Testis (tissue), 3 donors: ENCODE data around the gene C5. TPM values are rescaled to one million over a fixed set of nuclear protein-coding genes. Genes with fewer than 3 reads are reported as not detected.

Experiments
- DNase-seq: peaks from one replicate; pipeline ENCODE4 v3.0.0-alpha.2; 2019
- H3K27ac ChIP-seq, 2 donors: fragments of 200-600 bp; sonication (generic); one replicate each; pipeline ENCODE4 v1.5.1; 2019
- H3K27me3 ChIP-seq: fragments of 200-600 bp; sonication (generic); one replicate; pipeline ENCODE4 v1.5.1; 2019
- H3K36me3 ChIP-seq: fragments of 200-600 bp; sonication (generic); one replicate; pipeline ENCODE4 v1.5.1; 2017; ENCODE audit warnings: low read depth; ENCODE audit errors: missing control alignments
- H3K4me1 ChIP-seq: fragments of 200-600 bp; sonication (generic); one replicate; pipeline ENCODE4 v1.5.1; 2019
- H3K4me3 ChIP-seq, 2 donors: fragments of 200-600 bp; sonication (generic); one replicate each; pipeline ENCODE4 v1.5.1; 2017 to 2019
- H3K9me3 ChIP-seq: fragments of 200-600 bp; sonication (generic); one replicate; pipeline ENCODE4 v1.5.1; 2017
- POLR2A ChIP-seq: fragments of 450-650 bp; IDR thresholded peaks from one replicate; pipeline ENCODE4 v1.6.1; 2017; ENCODE audit warnings: antibody characterized with exemption, mild to moderate bottlenecking, moderate library complexity
- WGBS, 2 donors: methylation state at CpG; one replicate each; pipeline ENCODE4 v1.1.5; 2018; 5-methylcytosine and 5-hydroxymethylcytosine counted together
- intact Hi-C: fragments of 100-400 bp; cut with DNase I; formaldehyde crosslinking; loops from one replicate; pipeline ENCODE4 v1.15.1; 2023; ENCODE audit warnings: low total_unique reads
- polyA plus RNA-seq: library from polyadenylated mRNA; stranded (reverse); fragments of 350-450 nt; fragmentation: Illumina TruSeq; extraction: RNeasy Lipid Tissue Mini Kit (QIAGEN cat#74804); gene quantifications from one replicate; pipeline ENCODE4 v1.2.3, GENCODE V29; 2014; ENCODE audit warnings: low read depth, low replicate concordance; ENCODE audit not compliant: insufficient read depth
- total RNA-seq, 2 donors: library from RNA; depleted of rRNA; stranded (reverse); fragments of >200 nt; gene quantifications; one replicate each; pipeline ENCODE4 v1.2.3, GENCODE V29; 2016
- TF ChIP-seq, protein P1 (sequence below), 3 experiments: fragments of 450-650 bp in 2 of 3; fragments of 200-600 bp in 1 of 3; sonication (generic) in 1 of 3; IDR thresholded peaks; one replicate each; pipeline ENCODE4 v1.5.1; 2016 to 2019; ENCODE audit warnings: antibody characterized with exemption in 3 of 3, mild to moderate bottlenecking in 2 of 3, moderate library complexity in 1 of 3

C5 gene
- total and polyA plus RNA-seq, 3 donors from 2014 or later: 3.2 to 8.0 (median 5.1) TPM

GRCh38 chr9:120911295-120911837 lies 138.7 kb downstream of the C5 start:
- no peak for TF ChIP-seq POLR2A
- TF ChIP-seq, protein P1, sequence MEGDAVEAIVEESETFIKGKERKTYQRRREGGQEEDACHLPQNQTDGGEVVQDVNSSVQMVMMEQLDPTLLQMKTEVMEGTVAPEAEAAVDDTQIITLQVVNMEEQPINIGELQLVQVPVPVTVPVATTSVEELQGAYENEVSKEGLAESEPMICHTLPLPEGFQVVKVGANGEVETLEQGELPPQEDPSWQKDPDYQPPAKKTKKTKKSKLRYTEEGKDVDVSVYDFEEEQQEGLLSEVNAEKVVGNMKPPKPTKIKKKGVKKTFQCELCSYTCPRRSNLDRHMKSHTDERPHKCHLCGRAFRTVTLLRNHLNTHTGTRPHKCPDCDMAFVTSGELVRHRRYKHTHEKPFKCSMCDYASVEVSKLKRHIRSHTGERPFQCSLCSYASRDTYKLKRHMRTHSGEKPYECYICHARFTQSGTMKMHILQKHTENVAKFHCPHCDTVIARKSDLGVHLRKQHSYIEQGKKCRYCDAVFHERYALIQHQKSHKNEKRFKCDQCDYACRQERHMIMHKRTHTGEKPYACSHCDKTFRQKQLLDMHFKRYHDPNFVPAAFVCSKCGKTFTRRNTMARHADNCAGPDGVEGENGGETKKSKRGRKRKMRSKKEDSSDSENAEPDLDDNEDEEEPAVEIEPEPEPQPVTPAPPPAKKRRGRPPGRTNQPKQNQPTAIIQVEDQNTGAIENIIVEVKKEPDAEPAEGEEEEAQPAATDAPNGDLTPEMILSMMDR (IDR thresholded peaks at IDR 0.05): no peak
- 85 to 96% methylated on average over 4 to 9 of the region's 9 CpGs for WGBS, 2 donors
- no peaks in the 10 kb centered on the region for H3K36me3 ChIP-seq

DNA sequence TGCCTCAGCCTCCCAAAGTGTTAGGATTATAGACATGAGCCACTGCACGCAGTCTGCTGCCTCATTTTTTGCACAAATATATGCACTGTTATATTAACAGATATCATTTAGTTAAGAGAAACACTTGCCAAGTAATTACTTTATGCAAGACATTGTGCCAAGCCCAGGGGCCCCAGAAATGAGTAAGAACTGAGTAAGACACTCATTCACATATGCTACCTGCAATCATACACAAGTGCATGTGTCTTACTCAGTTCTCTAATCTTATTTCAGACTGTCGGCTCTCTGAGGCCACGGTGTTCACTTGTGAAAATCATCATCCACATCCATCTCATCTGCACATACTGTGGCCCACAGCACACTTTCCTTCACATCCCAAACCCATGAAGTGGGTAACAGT lies 139.4 kb downstream of the C5 start:
- H3K9me3 ChIP-seq: no peaks in the 10 kb centered on the region
- no peak for DNase-seq
- no peak overlapping the region for H3K4me3 ChIP-seq
- H3K4me1 ChIP-seq: no peaks in the 10 kb centered on the region
- WGBS, 2 donors: 98% methylated on average over 3 of the region's 3 CpGs
- intact Hi-C loops: no loop called here
- H3K27ac ChIP-seq: no peak overlapping the region
- no peaks in the 10 kb centered on the region for H3K36me3 ChIP-seq
- H3K27me3 ChIP-seq: no peaks in the 10 kb centered on the region
- TF ChIP-seq, protein P1 (IDR thresholded peaks at IDR 0.05): no peak
- TF ChIP-seq POLR2A: no peak

More at GRCh38 chr9:120911295-120911837, 138.7 kb downstream of the C5 start:
- intact Hi-C loops: no loop called here
- H3K4me1 ChIP-seq: peaks cover 5% of the 10 kb centered on the region
- H3K27me3 ChIP-seq: no peaks in the 10 kb centered on the region
- no peak for DNase-seq
- no peak overlapping the region for H3K27ac ChIP-seq
- no peak overlapping the region for H3K4me3 ChIP-seq
- H3K9me3 ChIP-seq: no peaks in the 10 kb centered on the region

GRCh38 chr9:120909904-120910303 lies 140.2 kb downstream of the C5 start:
- no peaks in the 10 kb centered on the region for H3K4me1 ChIP-seq
- DNase-seq: no peak
- no peak overlapping the region for H3K27ac ChIP-seq
- H3K9me3 ChIP-seq: no peaks in the 10 kb centered on the region
- TF ChIP-seq POLR2A: no peak
- TF ChIP-seq, protein P1 (IDR thresholded peaks at IDR 0.05): no peak
- WGBS, 2 donors: 80 to 83% methylated on average over 5 of the region's 5 CpGs
- no peaks in the 10 kb centered on the region for H3K36me3 ChIP-seq
- no peaks in the 10 kb centered on the region for H3K27me3 ChIP-seq
- intact Hi-C loops: no loop called here
- no peak overlapping the region for H3K4me3 ChIP-seq

DNA sequence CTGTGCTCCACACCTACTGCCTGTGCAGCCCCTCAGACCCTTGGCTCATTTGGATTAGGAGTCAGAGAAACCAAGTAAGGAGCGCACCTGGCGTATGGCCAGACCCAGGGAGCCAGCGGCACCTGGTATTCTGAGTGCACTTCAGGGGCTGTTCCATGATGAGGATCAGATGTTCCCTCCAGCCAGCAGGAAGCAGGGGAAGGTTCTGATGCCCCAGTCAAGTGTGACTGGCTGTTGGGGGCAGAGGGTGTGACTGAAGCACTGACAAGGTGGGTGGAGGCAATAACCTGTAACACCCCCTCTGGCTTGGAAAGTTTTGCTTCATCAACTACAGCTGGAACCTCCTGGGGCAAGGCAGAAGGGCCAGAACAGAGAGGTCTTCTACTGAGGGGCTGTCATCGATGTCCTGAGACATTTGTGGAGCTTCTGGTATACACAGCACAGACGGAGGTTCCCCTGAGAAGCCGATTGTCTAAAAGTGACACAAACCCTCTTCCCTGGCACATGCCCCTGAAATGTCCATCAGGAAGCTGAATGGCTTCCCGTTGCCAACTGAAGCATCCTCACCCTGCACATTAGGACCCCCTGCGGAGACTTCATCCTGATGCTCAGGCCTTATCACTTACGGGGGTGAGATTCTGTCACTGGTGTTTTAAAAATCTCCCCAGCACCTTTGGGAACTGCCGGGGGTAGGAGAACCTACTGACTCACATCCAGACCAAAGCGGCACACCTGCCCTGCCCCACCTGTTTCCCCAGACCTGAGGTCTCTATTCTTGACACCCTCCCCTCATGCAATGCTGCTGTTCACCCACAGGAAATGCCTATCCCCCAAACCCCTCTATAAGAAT lies 144.5 kb downstream of the C5 start:
- Histone ChIP-seq H3K9me3 (no peaks in the 10 kb centered on the region), H3K27me3 (no peaks in the 10 kb centered on the region), H3K36me3 (no peaks in the 10 kb centered on the region), H3K4me3 (no peak overlapping the region), H3K4me1 (no peaks in the 10 kb centered on the region), H3K27ac (no peak overlapping the region)
- no peak for DNase-seq
- WGBS, 2 donors: 83 to 88% methylated on average over 9 to 11 of the region's 11 CpGs
- intact Hi-C loops: no loop called here
- TF ChIP-seq POLR2A: no peak
- TF ChIP-seq, protein P1 (IDR thresholded peaks at IDR 0.05): no peak

DNA sequence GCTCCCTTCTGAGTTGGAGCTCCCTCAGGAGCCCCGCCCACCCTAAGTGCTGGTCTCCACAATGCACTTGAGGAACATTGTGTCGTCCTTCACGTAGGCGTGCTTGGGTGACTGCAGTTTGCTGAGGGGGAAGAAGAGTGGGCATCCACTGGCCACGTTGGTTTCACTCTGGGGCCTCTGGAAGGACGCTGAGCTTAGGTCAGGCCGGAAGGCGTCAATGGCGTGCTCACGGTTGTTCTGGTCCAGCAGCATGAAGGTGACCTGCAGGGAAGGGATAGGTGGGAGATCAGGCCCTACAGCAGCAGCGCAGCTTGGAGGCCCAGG lies 145.1 kb downstream of the C5 start:
- H3K4me1 ChIP-seq: no peaks in the 10 kb centered on the region
- H3K27me3 ChIP-seq: no peaks in the 10 kb centered on the region
- intact Hi-C loops: no loop called here
- H3K4me3 ChIP-seq: no peak overlapping the region
- no peak overlapping the region for H3K27ac ChIP-seq
- H3K9me3 ChIP-seq: no peaks in the 10 kb centered on the region
- WGBS, 2 donors: 90 to 99% methylated on average over 11 of the region's 11 CpGs
- no peaks in the 10 kb centered on the region for H3K36me3 ChIP-seq
- TF ChIP-seq POLR2A: no peak
- TF ChIP-seq, protein P1 (IDR thresholded peaks at IDR 0.05): no peak
- no peak for DNase-seq
